Mesodermal cell (in vitro differentiated cells): ENCODE measurements around the gene SERPINB6.
"Not testable (repeated sequence)": the region's sequence is repeated elsewhere in the genome, so short reads cannot be mapped to it uniquely, and the experiment has no call there.

Experiments
- H3K27ac ChIP-seq: 2 replicates; pipeline ENCODE4 v1.7.0; 2013; ENCODE audit warnings: mild to moderate bottlenecking, low read depth, low read length, moderate library complexity; ENCODE audit not compliant: severe bottlenecking
- H3K36me3 ChIP-seq: 2 replicates; pipeline ENCODE4 v1.7.1; 2013; ENCODE audit warnings: mild to moderate bottlenecking, low read length, moderate library complexity; ENCODE audit not compliant: control insufficient read depth, insufficient read depth
- H3K4me1 ChIP-seq: one replicate; pipeline ENCODE4 v1.7.1; 2013; ENCODE audit warnings: mild to moderate bottlenecking, low read length; ENCODE audit not compliant: insufficient read depth, control insufficient read depth, poor library complexity, severe bottlenecking
- H3K4me3 ChIP-seq: 2 replicates; pipeline ENCODE4 v1.7.0; 2013; ENCODE audit warnings: low read length, control low read depth, mild to moderate bottlenecking; ENCODE audit not compliant: insufficient read depth, poor library complexity, severe bottlenecking; ENCODE audit errors: extremely low read depth
- H3K9me3 ChIP-seq: 2 replicates; pipeline ENCODE4 v1.7.1; 2013; ENCODE audit warnings: mild to moderate bottlenecking, low read length, moderate library complexity; ENCODE audit not compliant: control insufficient read depth
- WGBS, 2 experiments: methylation state at CpG; one replicate each; pipeline ENCODE4 v1.1.5; 2013; ENCODE audit warnings: missing lambda C conversion rate in 2 of 2; ENCODE audit not compliant: insufficient coverage in 2 of 2; 5-methylcytosine and 5-hydroxymethylcytosine counted together

Gene SERPINB6

DNA sequence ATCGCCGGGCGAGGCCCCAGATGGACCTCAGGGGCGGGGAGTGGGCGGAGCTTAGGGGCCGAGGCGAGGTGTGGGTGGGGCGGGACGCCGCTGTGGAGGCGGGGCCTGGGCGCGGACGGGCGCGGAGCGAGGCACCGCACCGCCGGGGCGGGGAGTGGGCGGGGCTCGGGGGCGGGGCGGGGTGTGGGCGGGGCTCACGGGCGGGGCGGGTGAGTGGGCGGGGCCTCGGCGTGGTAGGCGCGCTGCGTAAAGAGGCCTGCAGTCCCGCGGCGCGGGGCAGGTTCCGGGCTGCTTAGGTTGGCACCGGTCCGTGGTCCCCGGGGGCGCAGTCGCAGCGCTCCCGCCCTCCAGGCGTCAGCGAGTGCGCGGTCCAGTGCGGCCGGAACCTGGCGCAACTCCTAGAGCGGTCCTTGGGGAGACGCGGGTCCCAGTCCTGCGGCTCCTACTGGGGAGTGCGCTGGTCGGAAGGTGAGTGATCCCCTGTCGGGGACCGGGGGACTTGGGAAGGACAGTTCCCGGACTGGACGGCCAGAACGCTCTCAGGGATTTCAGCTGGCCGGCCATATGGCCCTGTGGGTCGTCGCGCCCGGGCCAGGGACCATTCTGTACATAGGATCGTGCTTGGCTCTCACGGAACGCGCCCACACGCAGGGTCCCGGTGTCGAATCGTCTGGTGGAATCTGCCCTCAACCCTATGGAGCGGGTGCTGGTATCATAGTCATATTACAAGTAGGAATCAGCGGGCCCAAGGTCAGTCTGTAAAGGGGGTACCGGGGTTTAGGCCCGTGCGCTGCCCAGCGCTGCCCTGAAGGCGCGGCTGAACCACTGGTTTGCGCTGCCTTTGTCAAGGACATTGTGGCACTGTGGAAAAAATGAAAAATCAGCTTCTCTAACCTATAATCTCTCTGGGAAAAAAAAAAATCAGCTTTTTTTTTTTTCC is 28.5 kb upstream of the SERPINB6 start, which contains the start of gene NQO2:
Gene NQO2, plus strand, starts transcription at position 277 of the 940 bp plus-strand sequence. CDS start 6,659 bp downstream, outside the sequence.
- H3K9me3 ChIP-seq, result no peaks in the 10 kb centered on the region
- peak within 1 kb of the TSS; percentile 18 for H3K27ac ChIP-seq

DNA sequence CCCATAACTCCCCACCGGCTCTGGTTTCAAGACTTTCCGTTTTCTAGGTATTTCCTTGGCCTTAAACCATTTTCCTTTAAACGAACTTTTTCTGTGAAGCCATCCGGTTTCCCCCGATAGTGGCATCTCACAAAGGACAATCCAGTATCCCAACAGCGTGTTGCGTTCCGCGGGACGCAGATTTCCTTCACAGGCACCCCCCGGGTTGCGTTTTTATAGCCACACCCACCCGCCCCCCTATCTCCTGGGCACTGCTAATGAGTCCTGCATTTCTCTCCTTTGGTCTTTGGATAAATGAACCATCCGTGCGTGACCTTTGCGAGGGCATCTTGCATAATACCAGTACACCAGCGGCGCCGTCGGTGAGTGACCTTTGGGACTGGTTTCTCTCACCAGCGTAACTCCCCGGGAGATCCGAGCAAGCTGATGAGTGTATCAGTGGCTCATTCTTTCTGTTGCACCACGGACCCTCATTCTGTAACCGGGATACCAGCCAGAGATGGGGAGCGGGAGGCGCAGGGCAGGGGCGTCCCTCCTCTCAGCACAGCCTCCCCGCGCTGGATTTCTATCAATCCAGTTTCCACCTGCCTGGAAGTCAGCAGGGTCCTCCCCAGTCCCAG is 27.7 kb upstream of the SERPINB6 start:
- H3K4me3 ChIP-seq, result peak overlapping the region; percentile 47
- no peaks in the 10 kb centered on the region for H3K4me1 ChIP-seq
- peak overlapping the region; percentile 18 for H3K27ac ChIP-seq
- WGBS, 2 experiments, result 1 to 2% methylated on average over 25 to 26 of the region's 30 CpGs
- no peaks in the 10 kb centered on the region for H3K36me3 ChIP-seq
- H3K9me3 ChIP-seq, result no peaks in the 10 kb centered on the region

More for the DNA sequence above, 28.5 kb upstream of the SERPINB6 start, which contains the start of gene NQO2:
- 1 to 2% methylated on average over 44 to 55 of the region's 87 CpGs for WGBS, 2 experiments
- Histone ChIP-seq H3K4me1 (no peaks in the 10 kb centered on the region), H3K36me3 (no peaks in the 10 kb centered on the region), H3K4me3 (peak within 1 kb of the TSS; percentile 58)

DNA sequence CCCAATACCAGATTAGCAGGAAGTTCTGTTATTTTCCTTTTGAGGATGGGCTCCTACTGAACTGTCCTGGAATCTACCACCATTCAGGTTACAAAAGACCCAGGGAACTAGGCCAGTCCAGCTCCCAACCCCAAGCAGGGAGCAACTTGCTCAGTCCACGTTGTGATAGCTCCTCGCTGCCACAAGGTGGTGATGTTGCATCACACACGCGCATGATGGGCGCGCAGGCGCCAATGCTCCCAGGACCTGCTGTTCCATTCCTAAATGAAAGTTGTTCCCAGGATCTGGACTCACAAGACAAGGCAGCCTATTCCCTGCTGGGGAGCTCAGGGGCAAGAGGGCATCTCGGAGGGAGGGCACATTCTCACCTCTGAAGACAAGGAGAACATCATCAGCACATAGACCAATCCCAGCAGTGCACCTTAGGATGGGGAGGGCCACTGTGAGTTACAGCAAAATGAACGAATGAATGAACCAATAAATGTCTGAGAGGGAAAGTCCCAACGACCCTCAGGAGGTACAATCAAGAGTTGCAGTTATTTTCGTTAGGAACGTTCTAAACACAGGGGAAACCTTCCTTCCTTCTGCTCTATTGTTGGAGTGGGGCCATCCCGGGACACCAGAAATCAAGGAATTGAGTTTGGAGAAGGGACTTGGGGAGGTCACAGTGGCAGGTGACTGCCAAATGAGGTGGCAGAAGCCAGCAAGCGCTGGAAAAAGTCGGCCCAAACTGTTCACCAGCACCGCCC is 27.1 kb upstream of the SERPINB6 start:
- not testable (repeated sequence) for H3K9me3 ChIP-seq, H3K4me1 ChIP-seq, H3K36me3 ChIP-seq, H3K27ac ChIP-seq
- peak overlapping the region; percentile 47 for H3K4me3 ChIP-seq
- 10 to 14% methylated on average over 7 to 8 of the region's 16 CpGs for WGBS, 2 experiments

DNA sequence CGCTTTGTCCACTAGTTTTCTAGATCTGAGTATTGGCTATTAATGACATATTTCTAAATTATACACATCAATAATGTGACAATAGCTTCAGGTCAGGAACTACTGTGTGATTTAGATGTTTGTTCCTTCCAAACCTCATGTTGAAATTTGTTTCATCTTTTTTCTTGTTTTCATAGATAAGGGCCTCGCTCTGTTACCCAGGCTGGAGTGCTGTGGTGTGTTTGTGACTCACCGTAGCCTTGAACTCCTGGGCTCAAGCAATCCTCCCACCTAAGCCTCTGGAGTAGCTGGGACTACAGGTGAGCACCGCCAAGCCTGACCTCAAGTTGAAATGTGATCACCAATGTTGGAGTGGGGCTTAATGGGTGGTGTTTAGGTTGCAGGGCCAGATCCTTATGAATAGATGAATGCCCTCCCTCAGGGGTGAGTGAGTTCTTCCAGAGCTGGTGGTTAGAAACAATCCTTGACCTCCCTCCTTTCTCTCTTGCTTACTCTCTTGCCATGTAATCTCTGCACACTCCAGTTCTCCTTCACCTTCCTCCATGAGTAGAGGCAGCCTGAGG is 22.5 kb upstream of the SERPINB6 start:
- no peak overlapping the region for H3K4me3 ChIP-seq
- peaks cover 12% of the 10 kb centered on the region for H3K4me1 ChIP-seq
- no peaks in the 10 kb centered on the region for H3K9me3 ChIP-seq
- WGBS, 2 experiments, result 81% methylated on average over 3 of the region's 4 CpGs; no CpG with 5 or more reads in 1 of the 2 experiments
- no peak overlapping the region for H3K27ac ChIP-seq
- H3K36me3 ChIP-seq, result no peaks in the 10 kb centered on the region

DNA sequence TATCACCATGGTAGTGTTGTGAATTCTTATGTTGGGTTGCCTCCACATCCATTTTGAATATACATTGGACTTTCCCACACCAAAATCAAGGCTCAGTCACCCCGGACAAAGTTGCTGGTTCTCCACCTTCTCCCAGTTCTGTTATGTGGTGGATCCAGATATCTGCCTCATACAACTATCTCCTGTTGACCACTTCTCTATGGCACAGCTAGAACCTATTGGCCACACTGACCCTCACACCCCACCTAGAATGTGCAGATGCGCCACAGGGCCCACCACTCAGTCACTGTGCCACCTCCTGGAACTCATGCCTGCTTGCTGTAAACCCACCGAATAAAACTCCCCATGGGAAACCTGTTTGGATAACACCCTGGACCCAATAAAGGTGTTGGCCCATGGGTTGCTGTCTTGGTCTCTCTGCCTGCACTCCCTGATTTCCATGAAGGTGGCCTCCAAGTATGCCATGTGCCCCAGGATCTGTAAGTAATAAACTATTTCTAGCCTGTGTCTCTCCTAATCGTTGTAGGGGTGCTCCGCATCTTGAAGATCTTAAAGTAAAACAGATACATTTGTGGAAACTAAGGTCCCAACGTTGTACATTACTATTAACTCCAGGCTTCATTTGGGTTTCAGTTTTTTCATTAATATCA is 21.1 kb upstream of the SERPINB6 start:
- Histone ChIP-seq H3K4me1 (peaks cover 13% of the 10 kb centered on the region), H3K36me3 (no peaks in the 10 kb centered on the region), H3K4me3 (no peak overlapping the region), H3K27ac (no peak overlapping the region), H3K9me3 (no peaks in the 10 kb centered on the region)
- WGBS, 2 experiments, result 84 to 98% methylated on average over 4 of the region's 6 CpGs

DNA sequence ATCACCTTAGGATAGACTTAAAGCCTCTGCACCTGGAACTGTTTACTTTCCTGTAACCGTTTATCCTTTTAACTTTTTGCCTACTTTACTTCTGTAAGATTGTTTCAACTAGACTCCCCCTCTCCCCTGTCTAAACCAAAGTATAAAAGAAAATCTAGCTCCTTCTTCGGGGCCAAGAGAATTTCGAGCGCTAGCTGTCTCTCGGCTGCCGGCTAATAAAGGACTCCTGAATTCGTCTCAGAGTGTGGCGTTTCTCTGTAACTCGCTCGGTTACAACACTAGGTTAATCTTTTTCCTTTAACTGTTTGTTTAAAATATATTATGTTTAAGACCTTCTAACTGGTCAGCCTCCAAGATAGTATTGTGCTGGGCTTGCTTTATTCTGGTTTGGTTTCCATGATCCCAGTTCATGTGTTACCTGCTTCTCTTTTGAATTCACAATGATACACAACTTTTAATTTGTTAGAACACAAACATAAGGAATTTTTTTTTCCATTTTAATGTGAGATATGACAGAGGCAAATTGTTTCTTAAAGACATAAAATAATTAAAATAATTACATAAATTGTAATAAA is 19.7 kb upstream of the SERPINB6 start:
- Histone ChIP-seq H3K27ac (peak overlapping the region; percentile 99), H3K4me3 (no peak overlapping the region), H3K4me1 (peaks cover 15% of the 10 kb centered on the region), H3K9me3 (no peaks in the 10 kb centered on the region), H3K36me3 (no peaks in the 10 kb centered on the region)
- 44 to 82% methylated on average over 1 to 5 of the region's 10 CpGs for WGBS, 2 experiments

DNA sequence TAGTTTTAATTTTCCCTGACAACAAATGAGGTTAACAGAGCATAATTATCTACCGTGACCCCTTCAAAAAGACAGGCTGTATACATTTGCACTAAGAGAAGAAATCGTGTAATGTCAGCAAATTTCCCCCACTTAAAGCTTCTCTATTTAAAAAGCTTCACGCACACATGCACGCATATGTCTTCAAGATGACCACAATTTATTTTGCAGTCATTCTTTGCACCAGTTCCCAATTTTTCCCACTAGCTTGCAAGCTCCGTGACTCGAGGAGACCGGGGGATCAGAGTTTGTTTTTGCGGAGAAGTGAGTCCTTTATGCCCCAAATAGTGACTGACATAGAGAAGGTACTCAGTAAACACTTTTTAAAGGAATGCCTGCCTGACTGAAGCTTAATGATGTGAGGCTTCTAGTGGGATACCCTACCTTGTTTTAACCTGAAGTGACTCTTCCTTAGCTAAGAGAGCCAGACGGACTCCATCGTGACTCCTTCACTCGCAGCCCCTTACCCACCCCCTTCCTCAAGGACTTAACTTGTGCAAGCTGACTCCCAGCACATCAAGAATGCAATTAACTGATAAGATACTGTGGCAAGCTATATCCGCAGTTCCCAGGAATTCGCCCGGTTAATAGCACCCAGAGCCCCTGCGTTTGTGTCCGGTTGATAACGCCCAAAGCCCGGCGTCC is 19.0 kb upstream of the SERPINB6 start:
- H3K27ac ChIP-seq, result peak overlapping the region; percentile 99
- 67 to 77% methylated on average over 13 to 19 of the region's 19 CpGs for WGBS, 2 experiments

DNA sequence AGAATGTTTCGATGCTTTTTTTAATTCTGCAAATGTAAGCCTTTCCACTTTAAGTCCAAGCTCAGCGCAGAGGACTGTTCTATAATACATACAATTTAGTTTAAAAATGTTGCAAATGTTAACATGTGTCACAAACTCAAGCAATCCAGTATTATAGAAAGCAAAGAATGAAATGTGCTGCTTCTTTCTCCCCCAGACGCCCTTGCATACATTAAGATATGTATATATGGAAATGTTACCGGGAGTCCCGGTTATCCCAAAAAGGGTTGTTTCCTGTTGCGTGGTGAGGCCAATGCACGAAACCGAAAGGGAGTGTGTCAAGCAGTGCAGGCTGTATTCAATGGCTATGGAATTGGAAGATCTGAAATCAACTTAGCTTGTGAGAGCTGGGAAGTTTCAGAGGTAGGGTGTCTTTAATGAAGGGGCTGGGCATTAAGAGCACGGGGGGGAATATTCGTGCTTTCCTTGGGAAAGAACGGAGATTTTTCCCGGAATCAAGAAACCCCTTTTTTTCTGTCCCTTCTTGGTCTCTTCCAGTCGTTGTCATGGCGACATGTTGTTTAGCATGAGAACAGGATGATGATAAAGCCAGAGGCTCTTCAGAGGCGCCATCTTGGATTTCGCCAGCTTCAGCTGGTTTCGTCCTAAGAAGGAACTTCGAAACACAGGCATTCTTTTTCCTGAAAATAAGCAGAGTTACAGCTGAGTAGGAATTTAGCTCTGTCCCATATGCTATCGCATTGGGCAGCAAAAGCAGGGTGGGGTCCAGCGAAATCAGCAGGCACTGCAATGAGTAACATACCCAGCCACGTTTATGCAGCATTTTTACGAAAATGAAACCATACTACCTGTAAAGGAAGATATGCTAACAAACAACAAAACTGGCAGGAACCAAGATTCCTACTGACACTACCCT is 18.2 kb upstream of the SERPINB6 start:
- no peaks in the 10 kb centered on the region for H3K36me3 ChIP-seq
- 7 to 10% methylated on average over 12 to 14 of the region's 22 CpGs for WGBS, 2 experiments
- H3K9me3 ChIP-seq, result no peaks in the 10 kb centered on the region
- peaks cover 15% of the 10 kb centered on the region for H3K4me1 ChIP-seq
- peak overlapping the region; percentile 55 for H3K4me3 ChIP-seq
- H3K27ac ChIP-seq, result peak overlapping the region; percentile 99

More for the DNA sequence above, 19.0 kb upstream of the SERPINB6 start:
- Histone ChIP-seq H3K36me3 (no peaks in the 10 kb centered on the region), H3K4me3 (peak overlapping the region; percentile 55), H3K4me1 (peaks cover 15% of the 10 kb centered on the region), H3K9me3 (no peaks in the 10 kb centered on the region)
